ENCODE measurements around the gene ZNF586.

Gene ZNF586

GRCh38 chr19:57830071-57830602 lies 60.7 kb downstream of the ZNF586 start, which contains the start of gene ZNF587B:
ZNF587B (plus strand) TSS chr19:57830299; CDS start chr19:57830529, 230 bp downstream.
- TF ChIP-seq, protein P1, sequence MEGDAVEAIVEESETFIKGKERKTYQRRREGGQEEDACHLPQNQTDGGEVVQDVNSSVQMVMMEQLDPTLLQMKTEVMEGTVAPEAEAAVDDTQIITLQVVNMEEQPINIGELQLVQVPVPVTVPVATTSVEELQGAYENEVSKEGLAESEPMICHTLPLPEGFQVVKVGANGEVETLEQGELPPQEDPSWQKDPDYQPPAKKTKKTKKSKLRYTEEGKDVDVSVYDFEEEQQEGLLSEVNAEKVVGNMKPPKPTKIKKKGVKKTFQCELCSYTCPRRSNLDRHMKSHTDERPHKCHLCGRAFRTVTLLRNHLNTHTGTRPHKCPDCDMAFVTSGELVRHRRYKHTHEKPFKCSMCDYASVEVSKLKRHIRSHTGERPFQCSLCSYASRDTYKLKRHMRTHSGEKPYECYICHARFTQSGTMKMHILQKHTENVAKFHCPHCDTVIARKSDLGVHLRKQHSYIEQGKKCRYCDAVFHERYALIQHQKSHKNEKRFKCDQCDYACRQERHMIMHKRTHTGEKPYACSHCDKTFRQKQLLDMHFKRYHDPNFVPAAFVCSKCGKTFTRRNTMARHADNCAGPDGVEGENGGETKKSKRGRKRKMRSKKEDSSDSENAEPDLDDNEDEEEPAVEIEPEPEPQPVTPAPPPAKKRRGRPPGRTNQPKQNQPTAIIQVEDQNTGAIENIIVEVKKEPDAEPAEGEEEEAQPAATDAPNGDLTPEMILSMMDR (IDR thresholded peaks at IDR 0.05; ENCODE audit: low read depth, low read length), result peak; percentile 26
- no peak for TF ChIP-seq MYC (IDR thresholded peaks at IDR 0.05; ENCODE audit: low read depth, low read length)
- peak; percentile 21 for DNase-seq (ENCODE audit: low read depth)
- H3K4me3 ChIP-seq (ENCODE audit: low read depth, low read length), result no peak within 1 kb of the TSS

All from NB4 (cell line).